ENCODE data around the gene GIPR. TPM values are rescaled to one million over a fixed set of nuclear protein-coding genes. Genes with fewer than 3 reads are reported as not detected.

Gene GIPR
- total RNA-seq, 1 donor from 2014 or later: not detected

DNA sequence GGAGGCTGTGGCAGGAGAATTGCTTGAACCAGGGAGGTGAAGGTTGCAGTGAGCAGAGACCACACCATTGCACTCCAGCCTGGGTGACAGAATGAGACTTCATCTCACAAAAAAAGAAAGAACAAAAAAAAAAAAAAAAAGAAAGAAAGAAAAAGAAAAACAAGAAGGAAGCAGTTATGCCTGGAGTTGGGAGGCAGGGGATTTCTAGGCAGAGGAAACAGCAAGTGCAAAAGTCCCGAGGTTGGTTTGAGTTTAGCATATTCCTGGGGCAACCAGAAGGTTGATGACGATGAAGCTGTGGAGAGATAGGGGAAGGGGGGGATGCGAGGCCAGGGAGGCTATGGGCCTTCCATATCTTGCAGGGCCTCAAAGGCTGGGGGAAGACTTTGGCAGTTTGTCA lies 17.3 kb upstream of the GIPR start:
- Histone ChIP-seq H3K4me2 (no peak overlapping the region), H3K79me2 (ENCODE audit: low read depth) (no peaks in the 10 kb centered on the region), H4K20me1 (ENCODE audit: low read depth) (no peaks in the 10 kb centered on the region), H3K27ac (no peak overlapping the region), H3K27me3 (no peaks in the 10 kb centered on the region), H2AFZ (replicated peaks) (no peak overlapping the region), H3K4me3 (no peak overlapping the region), H3K36me3 (no peaks in the 10 kb centered on the region), H3K9me3 (ENCODE audit: low read depth) (no peaks in the 10 kb centered on the region), H3K9ac (no peak overlapping the region), H3K4me1 (no peaks in the 10 kb centered on the region), H3F3A (ENCODE audit: low read depth) (peaks cover 7% of the 10 kb centered on the region)
- Mint-ChIP-seq H3K4me3 (peak overlapping the region; percentile 54), H3K9me3 (peaks cover 2% of the 10 kb centered on the region), H3K4me1 (peaks cover 16% of the 10 kb centered on the region), H3K27ac (peak overlapping the region; percentile 79), H3K27me3 (ENCODE audit: insufficient read depth, low read depth) (peaks cover 11% of the 10 kb centered on the region), H3K36me3 (no peaks in the 10 kb centered on the region)
- no peak for TF ChIP-seq EZH2phosphoT487 (IDR thresholded peaks at IDR 0.05)
- DNase-seq (ENCODE audit: low spot score): no peak

DNA sequence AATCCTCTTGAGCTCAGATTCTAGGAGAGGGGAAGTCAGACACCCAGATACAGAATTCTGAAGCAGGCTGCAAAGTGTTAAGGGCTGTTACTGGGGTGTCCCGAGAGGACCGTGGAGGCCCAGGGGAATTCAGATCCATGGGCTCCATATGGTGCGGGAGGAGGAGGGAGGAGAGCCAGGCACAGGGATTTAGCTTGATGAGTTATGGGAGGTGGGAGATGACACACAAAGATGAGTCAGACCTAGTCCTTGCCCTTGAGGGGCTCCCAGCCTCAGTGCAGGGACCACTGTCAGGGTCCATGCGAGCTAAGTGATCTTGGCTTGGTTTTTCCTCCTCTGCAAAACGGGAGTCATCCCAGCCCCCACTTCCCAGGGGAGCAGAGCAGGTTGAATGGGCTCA lies 14.4 kb upstream of the GIPR start:
- Mint-ChIP-seq H3K36me3 (no peaks in the 10 kb centered on the region), H3K27ac (peak overlapping the region; percentile 87), H3K9me3 (no peaks in the 10 kb centered on the region), H3K27me3 (ENCODE audit: insufficient read depth, low read depth) (peaks cover 13% of the 10 kb centered on the region), H3K4me3 (no peak overlapping the region), H3K4me1 (peaks cover 10% of the 10 kb centered on the region)
- Histone ChIP-seq H3K4me1 (no peaks in the 10 kb centered on the region), H3K79me2 (ENCODE audit: low read depth) (no peaks in the 10 kb centered on the region), H3K36me3 (no peaks in the 10 kb centered on the region), H3K9me3 (ENCODE audit: low read depth) (no peaks in the 10 kb centered on the region), H3F3A (ENCODE audit: low read depth) (peaks cover under 1% of the 10 kb centered on the region), H3K4me3 (no peak overlapping the region), H2AFZ (replicated peaks) (no peak overlapping the region), H3K27me3 (no peaks in the 10 kb centered on the region), H3K4me2 (no peak overlapping the region), H3K9ac (no peak overlapping the region), H3K27ac (no peak overlapping the region), H4K20me1 (ENCODE audit: low read depth) (no peaks in the 10 kb centered on the region)
- no peak for DNase-seq (ENCODE audit: low spot score)
- TF ChIP-seq EZH2 (IDR thresholded peaks at IDR 0.05) (no peak), EZH2phosphoT487 (IDR thresholded peaks at IDR 0.05) (no peak)
- TF ChIP-seq, protein P1, sequence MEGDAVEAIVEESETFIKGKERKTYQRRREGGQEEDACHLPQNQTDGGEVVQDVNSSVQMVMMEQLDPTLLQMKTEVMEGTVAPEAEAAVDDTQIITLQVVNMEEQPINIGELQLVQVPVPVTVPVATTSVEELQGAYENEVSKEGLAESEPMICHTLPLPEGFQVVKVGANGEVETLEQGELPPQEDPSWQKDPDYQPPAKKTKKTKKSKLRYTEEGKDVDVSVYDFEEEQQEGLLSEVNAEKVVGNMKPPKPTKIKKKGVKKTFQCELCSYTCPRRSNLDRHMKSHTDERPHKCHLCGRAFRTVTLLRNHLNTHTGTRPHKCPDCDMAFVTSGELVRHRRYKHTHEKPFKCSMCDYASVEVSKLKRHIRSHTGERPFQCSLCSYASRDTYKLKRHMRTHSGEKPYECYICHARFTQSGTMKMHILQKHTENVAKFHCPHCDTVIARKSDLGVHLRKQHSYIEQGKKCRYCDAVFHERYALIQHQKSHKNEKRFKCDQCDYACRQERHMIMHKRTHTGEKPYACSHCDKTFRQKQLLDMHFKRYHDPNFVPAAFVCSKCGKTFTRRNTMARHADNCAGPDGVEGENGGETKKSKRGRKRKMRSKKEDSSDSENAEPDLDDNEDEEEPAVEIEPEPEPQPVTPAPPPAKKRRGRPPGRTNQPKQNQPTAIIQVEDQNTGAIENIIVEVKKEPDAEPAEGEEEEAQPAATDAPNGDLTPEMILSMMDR (IDR thresholded peaks at IDR 0.05): no peak

DNA sequence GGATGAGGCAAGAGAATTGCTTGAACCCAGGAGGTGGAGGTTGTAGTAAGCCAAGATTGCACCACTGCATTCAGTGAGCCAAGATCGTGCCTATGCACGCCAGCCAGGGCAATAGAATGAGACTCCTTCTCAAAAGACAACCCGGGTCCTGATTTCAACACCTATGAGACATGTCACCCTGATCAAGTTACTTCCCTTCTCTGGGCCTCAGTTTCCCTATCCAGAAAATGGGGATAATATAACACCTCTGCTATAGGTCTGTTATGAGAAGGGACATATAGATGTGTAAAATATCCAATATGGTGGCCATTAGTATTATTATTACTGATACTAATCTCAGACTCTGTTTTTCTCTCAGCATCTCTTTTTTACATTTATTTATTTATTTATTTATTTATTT lies 12.9 kb upstream of the GIPR start:
- Histone ChIP-seq H4K20me1 (ENCODE audit: low read depth) (no peaks in the 10 kb centered on the region), H3K4me3 (no peak overlapping the region), H3K36me3 (no peaks in the 10 kb centered on the region), H2AFZ (replicated peaks) (no peak overlapping the region), H3K79me2 (ENCODE audit: low read depth) (no peaks in the 10 kb centered on the region), H3K4me2 (no peak overlapping the region), H3F3A (ENCODE audit: low read depth) (peaks cover 4% of the 10 kb centered on the region), H3K9ac (no peak overlapping the region), H3K27ac (no peak overlapping the region), H3K4me1 (no peaks in the 10 kb centered on the region), H3K27me3 (no peaks in the 10 kb centered on the region), H3K9me3 (ENCODE audit: low read depth) (no peaks in the 10 kb centered on the region)
- TF ChIP-seq, protein P1 (IDR thresholded peaks at IDR 0.05): no peak
- TF ChIP-seq EZH2phosphoT487 (IDR thresholded peaks at IDR 0.05) (no peak), EZH2 (IDR thresholded peaks at IDR 0.05) (no peak)
- DNase-seq (ENCODE audit: low spot score): no peak
- peaks cover 16% of the 10 kb centered on the region for H3K4me1 Mint-ChIP-seq
- H3K4me3 Mint-ChIP-seq: no peak overlapping the region
- peaks cover 12% of the 10 kb centered on the region for H3K27me3 Mint-ChIP-seq (ENCODE audit: insufficient read depth, low read depth)
- no peaks in the 10 kb centered on the region for H3K9me3 Mint-ChIP-seq
- no peak overlapping the region for H3K27ac Mint-ChIP-seq
- no peaks in the 10 kb centered on the region for H3K36me3 Mint-ChIP-seq

DNA sequence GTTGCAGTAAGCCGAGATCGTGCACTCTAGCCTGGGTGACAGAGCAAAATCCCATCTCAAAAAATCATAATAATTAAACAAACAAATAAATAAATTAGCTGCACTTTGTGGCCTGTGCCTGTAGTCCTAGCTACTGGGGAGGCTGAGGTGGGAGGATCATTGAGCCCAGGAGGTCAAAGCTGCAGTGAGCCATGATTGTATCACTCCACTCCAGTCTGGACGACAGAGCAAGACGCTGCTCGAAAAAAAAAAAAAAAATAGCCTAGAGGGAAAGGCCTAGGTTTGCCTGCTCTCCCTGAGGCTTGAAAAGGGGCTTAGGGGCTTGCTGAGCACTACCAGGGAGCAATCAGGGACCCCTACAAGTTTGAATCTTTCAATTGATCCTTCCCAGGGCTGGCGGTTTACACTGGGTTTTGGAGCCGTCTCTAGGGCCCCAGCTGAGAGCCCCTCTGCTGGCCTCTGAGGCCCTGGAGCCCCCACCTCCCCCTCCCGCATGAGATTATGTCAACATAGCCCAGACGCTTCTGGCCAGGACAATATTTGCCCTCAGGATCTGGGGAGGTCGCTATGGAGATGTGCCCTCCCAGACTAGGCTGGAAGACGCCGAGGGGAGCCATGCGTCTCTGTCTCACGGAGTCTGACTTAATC lies 10.4 kb upstream of the GIPR start:
- DNase-seq (ENCODE audit: low spot score): no peak
- H3K4me1 Mint-ChIP-seq: peaks cover 21% of the 10 kb centered on the region
- Histone ChIP-seq H3F3A (ENCODE audit: low read depth) (peaks cover 4% of the 10 kb centered on the region), H3K4me1 (no peaks in the 10 kb centered on the region), H3K9ac (no peak overlapping the region), H3K9me3 (ENCODE audit: low read depth) (no peaks in the 10 kb centered on the region), H3K4me2 (peak overlapping the region; percentile 43), H3K27me3 (no peaks in the 10 kb centered on the region), H3K4me3 (no peak overlapping the region), H3K79me2 (ENCODE audit: low read depth) (no peaks in the 10 kb centered on the region), H2AFZ (replicated peaks) (peak overlapping the region; percentile 73), H3K27ac (no peak overlapping the region), H4K20me1 (ENCODE audit: low read depth) (no peaks in the 10 kb centered on the region), H3K36me3 (no peaks in the 10 kb centered on the region)
- peak overlapping the region; percentile 42 for H3K27ac Mint-ChIP-seq
- H3K36me3 Mint-ChIP-seq: no peaks in the 10 kb centered on the region
- no peaks in the 10 kb centered on the region for H3K9me3 Mint-ChIP-seq
- peaks cover 9% of the 10 kb centered on the region for H3K27me3 Mint-ChIP-seq (ENCODE audit: insufficient read depth, low read depth)
- TF ChIP-seq, protein P1 (IDR thresholded peaks at IDR 0.05): no peak
- no peak for TF ChIP-seq EZH2phosphoT487 (IDR thresholded peaks at IDR 0.05)
- no peak for TF ChIP-seq EZH2 (IDR thresholded peaks at IDR 0.05)
- no peak overlapping the region for H3K4me3 Mint-ChIP-seq
